HG03025 (cell line): Measurements from ENCODE around the gene FBXW5.

Experiments used
- ATAC-seq: cut with Tn5 transposase; IDR thresholded peaks from one replicate; pipeline ENCODE4 v1.9.1; 2021; ENCODE audit warnings: mild to moderate bottlenecking, moderate library complexity; ENCODE audit not compliant: unreplicated experiment, low FRiP score

The FBXW5 gene

GRCh38 chr9:136951541-136952320, 7.2 kb upstream of the FBXW5 start, which contains the start of gene LCN12:
Gene LCN12 (plus strand): TSS chr9:136952273. CDS start chr9:136952328, 55 bp downstream.
- no peak for ATAC-seq

- no peak for ATAC-seq
Observed at GRCh38 chr9:136950656-136951276, 6.2 kb upstream of the FBXW5 start.

- ATAC-seq = peak; percentile 66
Observed at GRCh38 chr9:136949817-136950655, 5.5 kb upstream of the FBXW5 start.

- no peak for ATAC-seq
Observed at GRCh38 chr9:136949239-136949816, 4.8 kb upstream of the FBXW5 start.

- no peak for ATAC-seq
Observed at GRCh38 chr9:136947955-136948510, 3.5 kb upstream of the FBXW5 start.

- no peak for ATAC-seq
Observed at GRCh38 chr9:136947028-136947891, 2.7 kb upstream of the FBXW5 start.

GRCh38 chr9:136946228-136947027, 1.9 kb upstream of the FBXW5 start:
- ATAC-seq = no peak

- ATAC-seq = no peak
Observed at GRCh38 chr9:136945333-136946227, 1.0 kb upstream of the FBXW5 start.

GRCh38 chr9:136944212-136944518, 373 bp downstream of the FBXW5 start:
- ATAC-seq = no peak

GRCh38 chr9:136943291-136944211, 987 bp downstream of the FBXW5 start:
- ATAC-seq = peak; percentile 9

- no peak for ATAC-seq
Observed at GRCh38 chr9:136942881-136943230, 1.7 kb downstream of the FBXW5 start.

GRCh38 chr9:136942112-136942880, 2.2 kb downstream of the FBXW5 start:
- no peak for ATAC-seq

- no peak for ATAC-seq
Observed at GRCh38 chr9:136941231-136942111, 3.1 kb downstream of the FBXW5 start.

GRCh38 chr9:136940526-136941230, 3.9 kb downstream of the FBXW5 start:
- no peak for ATAC-seq
